HL-60 (cell line): ENCODE results near the gene EVA1C.

Source experiments
- POLR2AphosphoS5 ChIP-seq: IDR thresholded peaks from 2 replicates; pipeline ENCODE4 v1.6.1; 2012; ENCODE audit warnings: low read depth
- SPI1 ChIP-seq: IDR thresholded peaks from 2 replicates; pipeline ENCODE4 v1.6.1; 2012; ENCODE audit warnings: low read depth, mild to moderate bottlenecking, borderline replicate concordance
- TF ChIP-seq, protein P1 (sequence below): IDR thresholded peaks from one replicate; pipeline ENCODE4 v1.5.1; 2011; ENCODE audit warnings: low read length, control low read depth, inconsistent platforms; ENCODE audit not compliant: insufficient read depth
- TF ChIP-seq, protein P2 (sequence below): IDR thresholded peaks from 2 replicates; pipeline ENCODE4 v1.6.1; 2012; ENCODE audit warnings: low read depth; ENCODE audit not compliant: insufficient replicate concordance

DNA sequence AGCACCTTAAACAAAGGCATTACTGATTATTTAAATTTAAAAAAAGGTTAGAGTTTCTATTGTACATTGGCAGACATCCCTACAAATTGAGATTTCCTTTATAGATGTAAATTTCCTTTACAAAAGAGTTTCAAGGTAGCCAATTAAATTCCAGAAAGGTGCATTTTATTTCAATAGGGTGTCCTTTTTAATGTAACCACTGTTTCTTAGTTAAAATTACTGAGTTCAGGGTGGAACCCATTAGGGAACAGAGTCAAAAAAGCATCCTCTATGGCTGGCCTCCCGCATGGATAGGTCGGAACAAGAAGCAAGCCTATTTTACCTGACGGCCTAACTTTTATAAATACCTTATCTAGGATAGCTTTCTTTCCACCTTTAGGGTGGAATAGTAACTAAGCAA, 148.4 kb downstream of the EVA1C start:
- TF ChIP-seq, protein P1, sequence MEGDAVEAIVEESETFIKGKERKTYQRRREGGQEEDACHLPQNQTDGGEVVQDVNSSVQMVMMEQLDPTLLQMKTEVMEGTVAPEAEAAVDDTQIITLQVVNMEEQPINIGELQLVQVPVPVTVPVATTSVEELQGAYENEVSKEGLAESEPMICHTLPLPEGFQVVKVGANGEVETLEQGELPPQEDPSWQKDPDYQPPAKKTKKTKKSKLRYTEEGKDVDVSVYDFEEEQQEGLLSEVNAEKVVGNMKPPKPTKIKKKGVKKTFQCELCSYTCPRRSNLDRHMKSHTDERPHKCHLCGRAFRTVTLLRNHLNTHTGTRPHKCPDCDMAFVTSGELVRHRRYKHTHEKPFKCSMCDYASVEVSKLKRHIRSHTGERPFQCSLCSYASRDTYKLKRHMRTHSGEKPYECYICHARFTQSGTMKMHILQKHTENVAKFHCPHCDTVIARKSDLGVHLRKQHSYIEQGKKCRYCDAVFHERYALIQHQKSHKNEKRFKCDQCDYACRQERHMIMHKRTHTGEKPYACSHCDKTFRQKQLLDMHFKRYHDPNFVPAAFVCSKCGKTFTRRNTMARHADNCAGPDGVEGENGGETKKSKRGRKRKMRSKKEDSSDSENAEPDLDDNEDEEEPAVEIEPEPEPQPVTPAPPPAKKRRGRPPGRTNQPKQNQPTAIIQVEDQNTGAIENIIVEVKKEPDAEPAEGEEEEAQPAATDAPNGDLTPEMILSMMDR, result no peak
- TF ChIP-seq, protein P2, sequence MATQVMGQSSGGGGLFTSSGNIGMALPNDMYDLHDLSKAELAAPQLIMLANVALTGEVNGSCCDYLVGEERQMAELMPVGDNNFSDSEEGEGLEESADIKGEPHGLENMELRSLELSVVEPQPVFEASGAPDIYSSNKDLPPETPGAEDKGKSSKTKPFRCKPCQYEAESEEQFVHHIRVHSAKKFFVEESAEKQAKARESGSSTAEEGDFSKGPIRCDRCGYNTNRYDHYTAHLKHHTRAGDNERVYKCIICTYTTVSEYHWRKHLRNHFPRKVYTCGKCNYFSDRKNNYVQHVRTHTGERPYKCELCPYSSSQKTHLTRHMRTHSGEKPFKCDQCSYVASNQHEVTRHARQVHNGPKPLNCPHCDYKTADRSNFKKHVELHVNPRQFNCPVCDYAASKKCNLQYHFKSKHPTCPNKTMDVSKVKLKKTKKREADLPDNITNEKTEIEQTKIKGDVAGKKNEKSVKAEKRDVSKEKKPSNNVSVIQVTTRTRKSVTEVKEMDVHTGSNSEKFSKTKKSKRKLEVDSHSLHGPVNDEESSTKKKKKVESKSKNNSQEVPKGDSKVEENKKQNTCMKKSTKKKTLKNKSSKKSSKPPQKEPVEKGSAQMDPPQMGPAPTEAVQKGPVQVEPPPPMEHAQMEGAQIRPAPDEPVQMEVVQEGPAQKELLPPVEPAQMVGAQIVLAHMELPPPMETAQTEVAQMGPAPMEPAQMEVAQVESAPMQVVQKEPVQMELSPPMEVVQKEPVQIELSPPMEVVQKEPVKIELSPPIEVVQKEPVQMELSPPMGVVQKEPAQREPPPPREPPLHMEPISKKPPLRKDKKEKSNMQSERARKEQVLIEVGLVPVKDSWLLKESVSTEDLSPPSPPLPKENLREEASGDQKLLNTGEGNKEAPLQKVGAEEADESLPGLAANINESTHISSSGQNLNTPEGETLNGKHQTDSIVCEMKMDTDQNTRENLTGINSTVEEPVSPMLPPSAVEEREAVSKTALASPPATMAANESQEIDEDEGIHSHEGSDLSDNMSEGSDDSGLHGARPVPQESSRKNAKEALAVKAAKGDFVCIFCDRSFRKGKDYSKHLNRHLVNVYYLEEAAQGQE, result no peak
- TF ChIP-seq POLR2AphosphoS5, result no peak
- TF ChIP-seq SPI1, result no peak
